IMR-90 (cell line): ENCODE data around the gene SLCO1B1. TPM values are rescaled to one million over a fixed set of nuclear protein-coding genes. Genes with fewer than 3 reads are reported as not detected.

Source experiments
- ATAC-seq: fragments of 200-7000 bp; cut with Tn5 transposase; 2 replicates; pipeline ENCODE4 v1.9.1; 2020; ENCODE audit warnings: low read depth, mild to moderate bottlenecking, moderate library complexity
- BruUV-seq: library from RNA; stranded (reverse); fragments of 400-500 nt; replicated peaks from 2 replicates; lab custom pipeline; 2021; lab: Mats Ljungman, UMichigan
- CTCF ChIA-PET: fragments of 300-600 bp; formaldehyde crosslinking; extraction: SDS; loops from one replicate; lab custom pipeline; 2021; ENCODE audit warnings: antibody characterized with exemption; lab: Yijun Ruan, JAX
- POLR2A ChIA-PET: fragments of 300-600 bp; sonication (Branson Sonifier 250); formaldehyde crosslinking; loops from one replicate; lab custom pipeline; 2022; ENCODE audit warnings: antibody characterized with exemption; ENCODE audit not compliant: unreplicated experiment; lab: Charles Lee
- DNase-seq: peaks from one replicate; pipeline ENCODE4 v3.0.0; 2013
- H2AFZ ChIP-seq: replicated peaks from 2 replicates; pipeline ENCODE3; 2013; ENCODE audit warnings: low read length, mild to moderate bottlenecking; ENCODE audit not compliant: poor library complexity
- H2AK5ac ChIP-seq: 2 replicates; pipeline ENCODE4 v1.6.1; 2013; ENCODE audit warnings: low read depth, low read length, inconsistent platforms
- H2AK9ac ChIP-seq: replicated peaks from 2 replicates; pipeline ENCODE3; 2013; ENCODE audit warnings: mild to moderate bottlenecking, low read depth, low read length, moderate library complexity; ENCODE audit not compliant: poor library complexity
- H2BK120ac ChIP-seq: 2 replicates; pipeline ENCODE4 v1.6.1; 2013; ENCODE audit warnings: low read depth, low read length, inconsistent platforms
- H2BK15ac ChIP-seq: 3 replicates; pipeline ENCODE4 v1.6.1; 2013; ENCODE audit warnings: low read depth, low read length, inconsistent platforms
- H2BK20ac ChIP-seq: 2 replicates; pipeline ENCODE4 v1.6.1; 2013; ENCODE audit warnings: low read depth, mild to moderate bottlenecking, inconsistent platforms, low read length, moderate library complexity
- H2BK5ac ChIP-seq: 2 replicates; pipeline ENCODE4 v1.6.1; 2013; ENCODE audit warnings: mild to moderate bottlenecking, low read depth, low read length, inconsistent platforms; ENCODE audit not compliant: poor library complexity, severe bottlenecking
- H3K14ac ChIP-seq: replicated peaks from 2 replicates; pipeline ENCODE4 v1.6.1; 2013; ENCODE audit warnings: low read depth, low read length, inconsistent platforms
- H3K18ac ChIP-seq: 2 replicates; pipeline ENCODE4 v1.6.1; 2013; ENCODE audit warnings: low read depth, low read length, control low read depth
- H3K23ac ChIP-seq: 2 replicates; pipeline ENCODE4 v1.6.1; 2013; ENCODE audit warnings: low read depth, low read length, inconsistent platforms
- H3K27ac ChIP-seq: 2 replicates; pipeline ENCODE4 v1.5.1; 2013; ENCODE audit warnings: mild to moderate bottlenecking, control low read depth, low read length; ENCODE audit not compliant: insufficient read depth
- H3K27me3 ChIP-seq: 2 replicates; pipeline ENCODE4 v1.6.1; 2013; ENCODE audit warnings: low read length; ENCODE audit not compliant: control insufficient read depth, insufficient read depth
- H3K36me3 ChIP-seq: 2 replicates; pipeline ENCODE4 v1.6.1; 2013; ENCODE audit warnings: low read length, mixed read lengths; ENCODE audit not compliant: control insufficient read depth, insufficient read depth
- H3K4ac ChIP-seq: 2 replicates; pipeline ENCODE4 v1.6.1; 2013; ENCODE audit warnings: low read depth, low read length, inconsistent platforms
- H3K4me1 ChIP-seq: 2 replicates; pipeline ENCODE4 v1.6.1; 2013; ENCODE audit warnings: low read length, mixed read lengths; ENCODE audit not compliant: control insufficient read depth, insufficient read depth
- H3K4me2 ChIP-seq: 2 replicates; pipeline ENCODE4 v1.6.1; 2013; ENCODE audit warnings: low read depth, mild to moderate bottlenecking, control low read depth, low read length, moderate library complexity
- H3K4me3 ChIP-seq: 2 replicates; pipeline ENCODE4 v1.5.1; 2013; ENCODE audit warnings: low read depth, mild to moderate bottlenecking, control low read depth, low read length, moderate library complexity; ENCODE audit not compliant: insufficient read depth
- H3K56ac ChIP-seq: 2 replicates; pipeline ENCODE4 v1.6.1; 2013; ENCODE audit warnings: low read length, inconsistent platforms; ENCODE audit not compliant: insufficient read depth; ENCODE audit errors: extremely low read depth
- H3K79me1 ChIP-seq, 2 experiments: 2 replicates each; pipeline ENCODE4 v1.6.1; 2013; ENCODE audit warnings: low read length in 2 of 2, inconsistent platforms in 1 of 2, low read depth in 1 of 2
- H3K9ac ChIP-seq: 2 replicates; pipeline ENCODE4 v1.6.1; 2013; ENCODE audit warnings: low read depth, low read length, control low read depth
- H3K9me1 ChIP-seq: 2 replicates; pipeline ENCODE4 v1.6.1; 2013; ENCODE audit warnings: low read length, inconsistent platforms; ENCODE audit not compliant: insufficient read depth
- H3K9me3 ChIP-seq: 2 replicates; pipeline ENCODE4 v1.6.1; 2013; ENCODE audit warnings: low read length; ENCODE audit not compliant: control insufficient read depth, insufficient read depth
- H4K20me1 ChIP-seq: 2 replicates; pipeline ENCODE4 v1.6.1; 2013; ENCODE audit warnings: low read length, inconsistent platforms; ENCODE audit not compliant: insufficient read depth
- H4K5ac ChIP-seq: 2 replicates; pipeline ENCODE4 v1.6.1; 2013; ENCODE audit warnings: mild to moderate bottlenecking, low read depth, low read length, control low read depth
- H4K8ac ChIP-seq, 2 experiments: 2 replicates each; pipeline ENCODE4 v1.6.1; 2013; ENCODE audit warnings: low read depth in 2 of 2, low read length in 2 of 2, control low read depth in 1 of 2, inconsistent platforms in 1 of 2
- H4K91ac ChIP-seq: 2 replicates; pipeline ENCODE4 v1.6.1; 2013; ENCODE audit warnings: low read depth, low read length, inconsistent platforms; ENCODE audit not compliant: insufficient read depth
- BHLHE40 ChIP-seq: fragments of 150-350 bp; IDR thresholded peaks from 2 replicates; pipeline ENCODE4 v1.6.1; 2016; ENCODE audit warnings: mild to moderate bottlenecking, low read depth, low read length
- CHD1 ChIP-seq: IDR thresholded peaks from 2 replicates; pipeline ENCODE4 v1.6.1; 2012; ENCODE audit warnings: low read depth, low read length, improper control_type of control experiment
- FOS ChIP-seq: fragments of 150-350 bp; IDR thresholded peaks from 2 replicates; pipeline ENCODE4 v1.6.1; 2016; ENCODE audit warnings: low read depth, low read length
- POLR2A ChIP-seq: IDR thresholded peaks from 2 replicates; pipeline ENCODE4 v1.6.1; 2012; ENCODE audit warnings: mild to moderate bottlenecking, low read depth, low read length
- RAD21 ChIP-seq: IDR thresholded peaks from 2 replicates; pipeline ENCODE4 v1.6.1; 2012; ENCODE audit warnings: low read length, improper control_type of control experiment
- SMC3 ChIP-seq: fragments of 150-350 bp; IDR thresholded peaks from 2 replicates; pipeline ENCODE4 v1.6.1; 2016; ENCODE audit warnings: low read depth, mild to moderate bottlenecking, antibody characterized with exemption, low read length, moderate library complexity
- WGBS, 2 experiments: methylation state at CpG; one replicate each; pipeline versions ENCODE4 v1.1.5 to v1.1.7; 2013; ENCODE audit warnings: missing lambda C conversion rate in 2 of 2; ENCODE audit not compliant: insufficient read length in 1 of 2; ENCODE audit errors: extremely low coverage in 2 of 2; 5-methylcytosine and 5-hydroxymethylcytosine counted together
- dilution Hi-C: fragments of 300-500 bp; cut with HindIII; formaldehyde crosslinking; loops from one replicate; pipeline ENCODE4 v1.14.3; 2018; ENCODE audit warnings: low sequenced_read_pairs; ENCODE audit not compliant: unreplicated experiment
- in situ Hi-C: fragments of 300-500 bp; cut with MboI; formaldehyde crosslinking; loops from 3 replicates; pipeline ENCODE4 v1.14.3; 2019; ENCODE audit warnings: low sequenced_read_pairs, inconsistent platforms, mixed read lengths
- intact Hi-C: fragments of 100-400 bp; cut with micrococcal nuclease; formaldehyde crosslinking; loops from 2 replicates; pipeline ENCODE4 v1.10.0; 2022
- polyA plus RNA-seq, 3 experiments: library from polyadenylated mRNA; depleted of rRNA; stranded (reverse); fragments of >200 nt; gene quantifications; 2 replicates each; pipeline ENCODE4 v1.2.3, GENCODE V29; 2012; ENCODE audit warnings: low replicate concordance in 1 of 3
- total RNA-seq: library from RNA; depleted of rRNA; stranded (reverse); fragments of >200 nt; gene quantifications from 2 replicates; pipeline ENCODE4 v1.2.3, GENCODE V29; 2012
- TF ChIP-seq, protein P1 (sequence below): conservative IDR thresholded peaks from 2 replicates; pipeline ENCODE4 v1.5.1; 2012; ENCODE audit warnings: mild to moderate bottlenecking, low read depth, low read length, improper control_type of control experiment
- TF ChIP-seq, protein P2 (sequence below): fragments of 150-350 bp; IDR thresholded peaks from 2 replicates; pipeline ENCODE4 v1.6.1; 2016; ENCODE audit warnings: low read depth, mild to moderate bottlenecking, low read length, moderate library complexity, borderline replicate concordance

SLCO1B1 gene
- total and polyA plus RNA-seq, 2 of the 4 experiments (the other 2 are of a cell fraction): not detected

DNA sequence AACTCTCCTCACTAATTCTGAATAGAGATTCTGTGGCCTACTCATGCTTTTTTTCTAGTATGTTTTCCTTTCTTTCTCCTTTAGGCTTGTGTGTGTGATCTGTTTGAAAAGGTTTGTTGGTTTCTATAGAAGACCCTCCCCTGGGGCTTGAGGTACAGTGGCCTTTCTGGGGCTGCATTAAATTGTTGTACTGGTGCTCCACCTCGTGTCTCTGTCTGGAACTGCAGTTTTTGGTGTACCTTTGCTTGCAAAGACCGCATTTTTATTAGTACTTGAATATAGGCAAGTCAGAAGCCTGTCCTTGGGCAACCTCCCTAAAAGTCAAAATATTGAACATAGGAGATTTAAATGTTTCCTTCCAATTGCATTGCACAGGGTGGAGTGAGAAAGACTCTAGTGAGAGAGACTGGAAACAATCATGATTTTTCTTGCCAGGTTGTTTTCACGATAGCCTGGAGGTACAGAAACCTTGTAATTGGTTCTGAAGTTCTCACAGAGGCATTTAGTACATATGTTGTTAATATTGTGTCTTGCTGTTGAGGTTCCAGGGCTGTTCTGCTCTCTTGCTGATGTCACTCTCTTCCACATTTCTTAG is 39.0 kb downstream of the SLCO1B1 start:
- Histone ChIP-seq H3K4me3 (no peak overlapping the region), H3K79me1 (no peaks in the 10 kb centered on the region), H3K9me1 (no peaks in the 10 kb centered on the region), H4K91ac (no peak overlapping the region), H3K56ac (no peak overlapping the region), H3K27me3 (no peaks in the 10 kb centered on the region), H2AK9ac (no peak overlapping the region), H3K23ac (no peak overlapping the region), H3K9ac (no peak overlapping the region), H4K20me1 (no peaks in the 10 kb centered on the region), H3K9me3 (no peaks in the 10 kb centered on the region), H2BK15ac (no peak overlapping the region), H3K14ac (no peak overlapping the region), H2BK20ac (no peak overlapping the region), H3K18ac (no peak overlapping the region), H4K8ac (no peak overlapping the region), H3K4me2 (no peak overlapping the region), H2AFZ (no peak overlapping the region), H3K4ac (no peak overlapping the region), H3K36me3 (no peaks in the 10 kb centered on the region), H2AK5ac (no peak overlapping the region), H2BK120ac (no peak overlapping the region), H3K4me1 (no peaks in the 10 kb centered on the region), H3K27ac (no peak overlapping the region), H2BK5ac (no peak overlapping the region), H4K5ac (no peak overlapping the region)
- dilution Hi-C loops: no loop called here
- peak; percentile 77 for ATAC-seq
- peak; percentile 25 for DNase-seq
- ChIA-PET CTCF (no interaction called here), POLR2A (no interaction called here)
- BruUV-seq: no TSS peak
- intact Hi-C loops: loop anchor here (1.0 to 5.0 kb wide), 3 partner anchors 524 to 1253 kb away; no protein-coding TSS in a partner anchor
- TF ChIP-seq BHLHE40 (no peak), SMC3 (peak; percentile 42), POLR2A (no peak), CHD1 (no peak), RAD21 (peak; percentile 59), FOS (no peak)
- TF ChIP-seq, protein P1, sequence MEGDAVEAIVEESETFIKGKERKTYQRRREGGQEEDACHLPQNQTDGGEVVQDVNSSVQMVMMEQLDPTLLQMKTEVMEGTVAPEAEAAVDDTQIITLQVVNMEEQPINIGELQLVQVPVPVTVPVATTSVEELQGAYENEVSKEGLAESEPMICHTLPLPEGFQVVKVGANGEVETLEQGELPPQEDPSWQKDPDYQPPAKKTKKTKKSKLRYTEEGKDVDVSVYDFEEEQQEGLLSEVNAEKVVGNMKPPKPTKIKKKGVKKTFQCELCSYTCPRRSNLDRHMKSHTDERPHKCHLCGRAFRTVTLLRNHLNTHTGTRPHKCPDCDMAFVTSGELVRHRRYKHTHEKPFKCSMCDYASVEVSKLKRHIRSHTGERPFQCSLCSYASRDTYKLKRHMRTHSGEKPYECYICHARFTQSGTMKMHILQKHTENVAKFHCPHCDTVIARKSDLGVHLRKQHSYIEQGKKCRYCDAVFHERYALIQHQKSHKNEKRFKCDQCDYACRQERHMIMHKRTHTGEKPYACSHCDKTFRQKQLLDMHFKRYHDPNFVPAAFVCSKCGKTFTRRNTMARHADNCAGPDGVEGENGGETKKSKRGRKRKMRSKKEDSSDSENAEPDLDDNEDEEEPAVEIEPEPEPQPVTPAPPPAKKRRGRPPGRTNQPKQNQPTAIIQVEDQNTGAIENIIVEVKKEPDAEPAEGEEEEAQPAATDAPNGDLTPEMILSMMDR: peak; percentile 56
- TF ChIP-seq, protein P2, sequence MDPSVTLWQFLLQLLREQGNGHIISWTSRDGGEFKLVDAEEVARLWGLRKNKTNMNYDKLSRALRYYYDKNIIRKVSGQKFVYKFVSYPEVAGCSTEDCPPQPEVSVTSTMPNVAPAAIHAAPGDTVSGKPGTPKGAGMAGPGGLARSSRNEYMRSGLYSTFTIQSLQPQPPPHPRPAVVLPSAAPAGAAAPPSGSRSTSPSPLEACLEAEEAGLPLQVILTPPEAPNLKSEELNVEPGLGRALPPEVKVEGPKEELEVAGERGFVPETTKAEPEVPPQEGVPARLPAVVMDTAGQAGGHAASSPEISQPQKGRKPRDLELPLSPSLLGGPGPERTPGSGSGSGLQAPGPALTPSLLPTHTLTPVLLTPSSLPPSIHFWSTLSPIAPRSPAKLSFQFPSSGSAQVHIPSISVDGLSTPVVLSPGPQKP: no peak
- WGBS, 2 experiments: no CpG with 5 or more reads among the region's 3 CpGs
- in situ Hi-C loops: loop anchor here (10.0 to 25.0 kb wide), 2 partner anchors 525 to 708 kb away; no protein-coding TSS in a partner anchor
